HUES48 (cell line): ENCODE results near the gene TMEM176B.
"Not testable (repeated sequence)": the region's sequence is repeated elsewhere in the genome, so short reads cannot be mapped to it uniquely, and the experiment has no call there.

Source experiments
- H3K27ac ChIP-seq: one replicate; pipeline ENCODE4 v1.7.0; 2013; ENCODE audit warnings: low read depth, low read length, inconsistent platforms
- H3K27me3 ChIP-seq: 2 replicates; pipeline ENCODE4 v1.6.1; 2013; ENCODE audit warnings: mild to moderate bottlenecking, low read length; ENCODE audit not compliant: control insufficient read depth, insufficient read depth
- H3K36me3 ChIP-seq: 2 replicates; pipeline ENCODE4 v1.6.1; 2013; ENCODE audit warnings: low read length; ENCODE audit not compliant: control insufficient read depth, insufficient read depth
- H3K4me1 ChIP-seq: 2 replicates; pipeline ENCODE4 v1.6.1; 2013; ENCODE audit warnings: mild to moderate bottlenecking, low read length; ENCODE audit not compliant: control insufficient read depth, insufficient read depth
- H3K4me3 ChIP-seq: 2 replicates; pipeline ENCODE4 v1.5.1; 2013; ENCODE audit warnings: mild to moderate bottlenecking, low read depth, low read length
- H3K9ac ChIP-seq: 2 replicates; pipeline ENCODE4 v1.6.1; 2013; ENCODE audit warnings: mild to moderate bottlenecking, low read depth, low read length, moderate library complexity
- H3K9me3 ChIP-seq: 2 replicates; pipeline ENCODE4 v1.6.1; 2013; ENCODE audit warnings: low read length; ENCODE audit not compliant: control insufficient read depth, insufficient read depth

Gene TMEM176B

GRCh38 chr7:150820578-150821198, 20.5 kb upstream of the TMEM176B start:
- H3K9me3 ChIP-seq: 0 out of 2 replicates have a peak, but pooled peaks cover 5% of the 10 kb centered on the region
- H3K4me3 ChIP-seq: no peak overlapping the region
- no peaks in the 10 kb centered on the region for H3K4me1 ChIP-seq
- no peak overlapping the region for H3K27ac ChIP-seq
- no peaks in the 10 kb centered on the region for H3K27me3 ChIP-seq
- no peak overlapping the region for H3K9ac ChIP-seq
- no peaks in the 10 kb centered on the region for H3K36me3 ChIP-seq

GRCh38 chr7:150820148-150820547, 20.0 kb upstream of the TMEM176B start:
- no peak overlapping the region for H3K4me3 ChIP-seq
- H3K4me1 ChIP-seq: no peaks in the 10 kb centered on the region
- no peak overlapping the region for H3K27ac ChIP-seq
- H3K9ac ChIP-seq: no peak overlapping the region
- H3K36me3 ChIP-seq: no peaks in the 10 kb centered on the region
- H3K27me3 ChIP-seq: no peaks in the 10 kb centered on the region
- 0 out of 2 replicates have a peak, but pooled peaks cover 5% of the 10 kb centered on the region for H3K9me3 ChIP-seq

- Histone ChIP-seq H3K27me3 (no peaks in the 10 kb centered on the region), H3K4me3 (no peak overlapping the region), H3K9me3 (0 out of 2 replicates have a peak, but pooled peaks cover 5% of the 10 kb centered on the region), H3K9ac (no peak overlapping the region), H3K27ac (no peak overlapping the region), H3K36me3 (no peaks in the 10 kb centered on the region), H3K4me1 (peaks cover 4% of the 10 kb centered on the region; the same call in 1 of the 2 replicates)
Measured at GRCh38 chr7:150818971-150819370, 18.8 kb upstream of the TMEM176B start.

GRCh38 chr7:150814328-150815001, 14.3 kb upstream of the TMEM176B start:
- H3K9ac ChIP-seq: no peak overlapping the region
- no peak overlapping the region for H3K27ac ChIP-seq
- peaks cover 4% of the 10 kb centered on the region; the same call in 1 of the 2 replicates for H3K4me1 ChIP-seq
- H3K4me3 ChIP-seq: no peak overlapping the region
- 0 out of 2 replicates have a peak, but pooled peaks cover 5% of the 10 kb centered on the region for H3K9me3 ChIP-seq
- no peaks in the 10 kb centered on the region for H3K27me3 ChIP-seq
- H3K36me3 ChIP-seq: no peaks in the 10 kb centered on the region

- not testable (repeated sequence) for H3K27ac ChIP-seq, H3K9me3 ChIP-seq, H3K4me3 ChIP-seq, H3K4me1 ChIP-seq, H3K36me3 ChIP-seq, H3K9ac ChIP-seq
- H3K27me3 ChIP-seq: peaks cover 18% of the 10 kb centered on the region
Measured at GRCh38 chr7:150807616-150808438, 7.7 kb upstream of the TMEM176B start.

GRCh38 chr7:150806863-150807262, 6.7 kb upstream of the TMEM176B start:
- no peaks in the 10 kb centered on the region for H3K36me3 ChIP-seq
- no peaks in the 10 kb centered on the region for H3K4me1 ChIP-seq
- peaks cover 28% of the 10 kb centered on the region for H3K27me3 ChIP-seq
- H3K9ac ChIP-seq: no peak overlapping the region
- H3K9me3 ChIP-seq: 0 out of 2 replicates have a peak, but pooled peaks cover 5% of the 10 kb centered on the region
- no peak overlapping the region for H3K27ac ChIP-seq
- H3K4me3 ChIP-seq: no peak overlapping the region

- no peak overlapping the region for H3K9ac ChIP-seq
- no peaks in the 10 kb centered on the region for H3K4me1 ChIP-seq
- no peak overlapping the region for H3K4me3 ChIP-seq
- H3K9me3 ChIP-seq: 0 out of 2 replicates have a peak, but pooled peaks cover 5% of the 10 kb centered on the region
- H3K27me3 ChIP-seq: peaks cover 32% of the 10 kb centered on the region
- no peak overlapping the region for H3K27ac ChIP-seq
- H3K36me3 ChIP-seq: no peaks in the 10 kb centered on the region
Measured at GRCh38 chr7:150806454-150806853, 6.3 kb upstream of the TMEM176B start.

DNA sequence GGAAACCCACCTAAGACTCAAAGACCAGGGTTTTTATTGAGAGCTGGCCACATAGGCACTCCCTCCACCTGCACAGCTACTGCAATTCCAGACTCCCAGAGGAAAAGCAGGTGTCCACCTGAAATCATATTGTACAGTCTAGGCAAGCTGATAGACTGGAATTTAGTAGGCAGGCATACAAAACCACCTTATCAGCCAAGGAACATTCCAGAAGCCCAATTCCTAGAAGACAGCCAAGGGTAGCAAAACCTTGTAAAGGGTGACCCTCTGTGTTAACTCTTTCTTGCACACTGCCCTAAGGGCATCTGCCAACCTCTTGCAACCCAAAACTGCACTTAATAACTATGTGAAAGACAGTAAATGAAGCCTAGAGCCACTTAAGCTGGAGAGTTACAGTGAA, 5.7 kb upstream of the TMEM176B start:
- Histone ChIP-seq H3K9ac (no peak overlapping the region), H3K4me3 (no peak overlapping the region), H3K27ac (no peak overlapping the region)

DNA sequence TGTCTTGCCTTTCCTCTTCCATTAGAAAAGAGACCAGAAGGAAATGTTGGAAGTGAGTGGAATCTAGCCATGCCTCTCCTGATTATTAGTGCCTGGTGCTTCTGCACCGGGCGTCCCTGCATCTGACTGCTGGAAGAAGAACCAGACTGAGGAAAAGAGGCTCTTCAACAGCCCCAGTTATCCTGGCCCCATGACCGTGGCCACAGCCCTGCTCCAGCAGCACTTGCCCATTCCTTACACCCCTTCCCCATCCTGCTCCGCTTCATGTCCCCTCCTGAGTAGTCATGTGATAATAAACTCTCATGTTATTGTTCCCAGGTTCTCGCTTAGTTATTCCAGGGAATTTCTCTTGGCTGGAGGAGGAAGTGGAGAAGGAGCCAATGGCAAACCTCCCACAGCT, 4.6 kb upstream of the TMEM176B start:
- H3K27me3 ChIP-seq: peaks cover 48% of the 10 kb centered on the region

More for the DNA sequence above, 5.7 kb upstream of the TMEM176B start:
- Histone ChIP-seq H3K9me3 (0 out of 2 replicates have a peak, but pooled peaks cover 5% of the 10 kb centered on the region), H3K27me3 (peaks cover 38% of the 10 kb centered on the region), H3K4me1 (no peaks in the 10 kb centered on the region), H3K36me3 (no peaks in the 10 kb centered on the region)

GRCh38 chr7:150803161-150803860, 3.1 kb upstream of the TMEM176B start:
- Histone ChIP-seq H3K36me3 (no peaks in the 10 kb centered on the region), H3K9ac (no peak overlapping the region), H3K9me3 (0 out of 2 replicates have a peak, but pooled peaks cover 5% of the 10 kb centered on the region), H3K4me3 (no peak overlapping the region), H3K4me1 (no peaks in the 10 kb centered on the region), H3K27me3 (peaks cover 63% of the 10 kb centered on the region), H3K27ac (no peak overlapping the region)

More for the DNA sequence above, 4.6 kb upstream of the TMEM176B start:
- Histone ChIP-seq H3K9ac (no peak overlapping the region), H3K4me3 (no peak overlapping the region), H3K27ac (no peak overlapping the region), H3K36me3 (no peaks in the 10 kb centered on the region), H3K4me1 (no peaks in the 10 kb centered on the region), H3K9me3 (0 out of 2 replicates have a peak, but pooled peaks cover 5% of the 10 kb centered on the region)
